ENCODE data around the gene GALNT8. TPM values are rescaled to one million over a fixed set of nuclear protein-coding genes. Genes with fewer than 3 reads are reported as not detected.

GALNT8 gene
- total and polyA plus RNA-seq, 4 donors: 0.09 to 1.3 (median 0.35) TPM

DNA sequence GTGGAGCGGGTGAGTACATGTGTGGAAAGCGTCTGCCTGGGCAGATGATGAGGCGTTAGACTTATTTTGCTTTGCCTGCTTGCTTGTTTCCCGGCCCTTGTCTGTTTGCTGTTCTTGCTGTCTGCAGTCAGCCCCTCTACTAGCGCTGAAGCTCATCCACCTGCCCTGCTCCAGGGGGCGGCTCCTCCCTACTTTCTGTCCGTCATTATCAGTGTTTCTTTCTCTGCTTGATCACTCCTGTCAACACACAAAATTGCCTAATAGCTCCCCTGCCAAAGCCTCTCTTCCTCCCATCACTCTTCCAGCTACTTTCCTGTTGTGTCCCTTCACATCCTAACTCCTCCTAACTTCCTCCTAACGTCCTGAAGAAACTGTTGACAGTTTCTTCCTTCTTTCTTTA lies 34.9 kb upstream of the GALNT8 start:
- no peak for ATAC-seq (ENCODE audit: insufficient read depth, low FRiP score)
- WGBS, 2 donors: 80 to 86% methylated on average over 8 of the region's 8 CpGs

DNA sequence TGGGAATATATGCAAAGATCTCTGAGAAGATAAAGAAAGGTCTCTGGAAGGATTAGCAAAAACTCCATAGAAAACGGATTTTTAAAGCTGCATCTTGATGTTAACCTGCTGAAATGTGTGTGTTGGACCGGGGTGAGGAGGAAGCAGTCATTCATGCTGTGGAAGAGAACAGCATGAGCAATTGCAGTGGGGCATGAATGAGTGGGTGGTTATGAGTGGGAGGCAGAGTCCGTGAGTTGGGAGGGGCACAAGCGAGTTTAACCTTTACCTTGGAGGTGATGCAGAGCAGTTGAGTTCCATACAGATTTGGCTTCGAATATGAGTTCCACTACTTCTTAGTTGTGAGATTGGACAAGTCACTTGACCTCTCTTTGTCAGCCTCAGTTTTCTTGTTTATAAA lies 29.4 kb upstream of the GALNT8 start:
- DNase-seq: no peak
- TF ChIP-seq, protein P1, sequence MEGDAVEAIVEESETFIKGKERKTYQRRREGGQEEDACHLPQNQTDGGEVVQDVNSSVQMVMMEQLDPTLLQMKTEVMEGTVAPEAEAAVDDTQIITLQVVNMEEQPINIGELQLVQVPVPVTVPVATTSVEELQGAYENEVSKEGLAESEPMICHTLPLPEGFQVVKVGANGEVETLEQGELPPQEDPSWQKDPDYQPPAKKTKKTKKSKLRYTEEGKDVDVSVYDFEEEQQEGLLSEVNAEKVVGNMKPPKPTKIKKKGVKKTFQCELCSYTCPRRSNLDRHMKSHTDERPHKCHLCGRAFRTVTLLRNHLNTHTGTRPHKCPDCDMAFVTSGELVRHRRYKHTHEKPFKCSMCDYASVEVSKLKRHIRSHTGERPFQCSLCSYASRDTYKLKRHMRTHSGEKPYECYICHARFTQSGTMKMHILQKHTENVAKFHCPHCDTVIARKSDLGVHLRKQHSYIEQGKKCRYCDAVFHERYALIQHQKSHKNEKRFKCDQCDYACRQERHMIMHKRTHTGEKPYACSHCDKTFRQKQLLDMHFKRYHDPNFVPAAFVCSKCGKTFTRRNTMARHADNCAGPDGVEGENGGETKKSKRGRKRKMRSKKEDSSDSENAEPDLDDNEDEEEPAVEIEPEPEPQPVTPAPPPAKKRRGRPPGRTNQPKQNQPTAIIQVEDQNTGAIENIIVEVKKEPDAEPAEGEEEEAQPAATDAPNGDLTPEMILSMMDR (IDR thresholded peaks at IDR 0.05; ENCODE audit: control extremely low read depth, extremely low read depth): no peak
- H3K27ac ChIP-seq (ENCODE audit: low read depth in 1 of 2, low read length in 1 of 2): no peak overlapping the region
- no peaks in the 10 kb centered on the region for H3K27me3 ChIP-seq (ENCODE audit: control insufficient read depth in 3 of 3, insufficient read depth in 3 of 3, low read length in 2 of 3)
- H3K4me1 ChIP-seq (ENCODE audit: control insufficient read depth in 5 of 5, insufficient read depth in 5 of 5, low read length in 5 of 5): no peaks in the 10 kb centered on the region
- ATAC-seq (ENCODE audit: insufficient read depth, low FRiP score): no peak
- no peak overlapping the region for H3K4me3 ChIP-seq
- WGBS, 2 donors: 95 to 100% methylated on average over 5 of the region's 5 CpGs
- H3K9ac ChIP-seq (ENCODE audit: insufficient read depth in 1 of 2, low read length in 2 of 2): no peak overlapping the region
- peaks cover 15 to 35% (median 19%) of the 10 kb centered on the region in 4 donors for H3K36me3 ChIP-seq (ENCODE audit: control insufficient read depth in 4 of 4, insufficient read depth in 4 of 4, low read length in 4 of 4)
- no peaks in the 10 kb centered on the region for H3K9me3 ChIP-seq (ENCODE audit: control insufficient read depth in 4 of 4, insufficient read depth in 3 of 4, low read length in 3 of 4)

More for the DNA sequence above, 34.9 kb upstream of the GALNT8 start:
- Histone ChIP-seq H3K27ac (ENCODE audit: low read depth in 1 of 2, low read length in 1 of 2) (no peak overlapping the region), H3K36me3 (ENCODE audit: control insufficient read depth in 4 of 4, insufficient read depth in 4 of 4, low read length in 4 of 4) (peaks cover 23 to 41% (median 34%) of the 10 kb centered on the region in 4 donors), H3K9me3 (ENCODE audit: control insufficient read depth in 4 of 4, insufficient read depth in 3 of 4, low read length in 3 of 4) (no peaks in the 10 kb centered on the region), H3K9ac (ENCODE audit: insufficient read depth in 1 of 2, low read length in 2 of 2) (no peak overlapping the region), H3K4me3 (no peak overlapping the region), H3K27me3 (ENCODE audit: control insufficient read depth in 3 of 3, insufficient read depth in 3 of 3, low read length in 2 of 3) (no peaks in the 10 kb centered on the region), H3K4me1 (ENCODE audit: control insufficient read depth in 5 of 5, insufficient read depth in 5 of 5, low read length in 5 of 5) (no peaks in the 10 kb centered on the region)
- TF ChIP-seq, protein P1 (IDR thresholded peaks at IDR 0.05; ENCODE audit: control extremely low read depth, extremely low read depth): no peak
- DNase-seq: no peak

DNA sequence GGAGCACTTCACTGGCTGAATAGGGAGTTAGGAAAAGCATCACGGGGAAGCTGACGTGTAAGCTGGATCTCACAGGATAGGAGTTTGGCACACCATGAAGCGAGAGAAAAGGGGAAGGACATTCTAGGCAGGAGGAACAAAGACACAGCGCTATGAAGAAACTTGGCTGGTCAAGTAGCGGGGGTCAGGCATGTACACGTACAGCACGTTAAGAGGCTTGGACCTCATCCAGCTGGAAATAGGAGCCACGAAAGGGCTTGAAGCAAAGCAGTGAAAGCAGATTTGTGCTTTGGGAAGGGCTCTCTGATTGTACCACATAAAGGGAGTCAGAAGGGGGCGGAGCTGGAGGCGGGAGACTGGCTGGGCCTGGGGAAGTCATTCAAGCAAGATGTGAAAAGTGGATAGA lies 19.6 kb upstream of the GALNT8 start:
- no peak overlapping the region for H3K4me3 ChIP-seq
- peaks cover 0 to 1% (median 0%) of the 10 kb centered on the region in 4 donors for H3K36me3 ChIP-seq (ENCODE audit: control insufficient read depth in 4 of 4, insufficient read depth in 4 of 4, low read length in 4 of 4)
- no peaks in the 10 kb centered on the region for H3K9me3 ChIP-seq (ENCODE audit: control insufficient read depth in 4 of 4, insufficient read depth in 3 of 4, low read length in 3 of 4)
- DNase-seq (peak; percentile 90 to 96 (median 95)), ATAC-seq (ENCODE audit: insufficient read depth, low FRiP score) (no peak)
- TF ChIP-seq, protein P1 (IDR thresholded peaks at IDR 0.05; ENCODE audit: control extremely low read depth, extremely low read depth): no peak
- H3K9ac ChIP-seq (ENCODE audit: insufficient read depth in 1 of 2, low read length in 2 of 2): no peak overlapping the region
- no peaks in the 10 kb centered on the region for H3K27me3 ChIP-seq (ENCODE audit: control insufficient read depth in 3 of 3, insufficient read depth in 3 of 3, low read length in 2 of 3)
- H3K4me1 ChIP-seq (ENCODE audit: control insufficient read depth in 5 of 5, insufficient read depth in 5 of 5, low read length in 5 of 5): peaks cover 0 to 12% (median 0%) of the 10 kb centered on the region in 5 donors
- WGBS, 2 donors: 55 to 63% methylated on average over 10 of the region's 10 CpGs
- H3K27ac ChIP-seq (ENCODE audit: low read depth in 1 of 2, low read length in 1 of 2): no peak overlapping the region
